ENCODE data around the gene SPTLC1. TPM values are rescaled to one million over a fixed set of nuclear protein-coding genes. Genes with fewer than 3 reads are reported as not detected.

Gene SPTLC1
- total RNA-seq, 4 donors from 2014 or later, result 53.6 to 94.6 (median 68.1) TPM

- TF ChIP-seq CTCF (IDR thresholded peaks at IDR 0.05) (no peak), POLR2A (IDR thresholded peaks at IDR 0.05) (no peak)
- peaks cover 0 to 32% (median 0%) of the 10 kb centered on the region in 3 donors for H3K36me3 ChIP-seq
- no peak overlapping the region for H3K27ac ChIP-seq
- no peak overlapping the region for H3K4me3 ChIP-seq
- DNase-seq, result no peak
- no peaks in the 10 kb centered on the region for H3K4me1 ChIP-seq
- no peaks in the 10 kb centered on the region for H3K9me3 ChIP-seq
- H3K27me3 ChIP-seq, result no peaks in the 10 kb centered on the region
Measured at GRCh38 chr9:92077888-92078287, 37.3 kb downstream of the SPTLC1 start.

- Histone ChIP-seq H3K4me1 (no peaks in the 10 kb centered on the region), H3K36me3 (peaks cover 0 to 36% (median 0%) of the 10 kb centered on the region in 3 donors), H3K27me3 (no peaks in the 10 kb centered on the region), H3K27ac (no peak overlapping the region), H3K9me3 (no peaks in the 10 kb centered on the region), H3K4me3 (no peak overlapping the region)
- no peak for DNase-seq
- TF ChIP-seq POLR2A (IDR thresholded peaks at IDR 0.05), result no peak
- TF ChIP-seq CTCF (IDR thresholded peaks at IDR 0.05), result no peak
Measured at GRCh38 chr9:92071634-92072033, 43.6 kb downstream of the SPTLC1 start.

GRCh38 chr9:92066168-92066567 lies 49.0 kb downstream of the SPTLC1 start:
- H3K27me3 ChIP-seq, result no peaks in the 10 kb centered on the region
- peaks cover 0 to 4% (median 0%) of the 10 kb centered on the region in 4 donors for H3K9me3 ChIP-seq
- DNase-seq, result no peak
- peaks cover 0 to 61% (median 0%) of the 10 kb centered on the region in 3 donors for H3K36me3 ChIP-seq
- H3K27ac ChIP-seq, result no peak overlapping the region
- no peak for TF ChIP-seq POLR2A (IDR thresholded peaks at IDR 0.05)
- TF ChIP-seq CTCF (IDR thresholded peaks at IDR 0.05), result no peak
- no peaks in the 10 kb centered on the region for H3K4me1 ChIP-seq
- no peak overlapping the region for H3K4me3 ChIP-seq

- peaks cover 0 to 55% (median 0%) of the 10 kb centered on the region in 3 donors for H3K36me3 ChIP-seq
- H3K9me3 ChIP-seq, result peaks cover 0 to 4% (median 0%) of the 10 kb centered on the region in 4 donors
- H3K27me3 ChIP-seq, result no peaks in the 10 kb centered on the region
- H3K4me3 ChIP-seq, result no peak overlapping the region
- H3K27ac ChIP-seq, result no peak overlapping the region
- no peak for DNase-seq
- H3K4me1 ChIP-seq, result no peaks in the 10 kb centered on the region
- TF ChIP-seq POLR2A (IDR thresholded peaks at IDR 0.05) (no peak), CTCF (IDR thresholded peaks at IDR 0.05) (no peak)
Measured at GRCh38 chr9:92064711-92065110, 50.5 kb downstream of the SPTLC1 start.

GRCh38 chr9:92061184-92061583 lies 54.0 kb downstream of the SPTLC1 start:
- DNase-seq, result no peak
- H3K36me3 ChIP-seq, result peaks cover 0 to 35% (median 0%) of the 10 kb centered on the region in 3 donors

More at GRCh38 chr9:92061184-92061583, 54.0 kb downstream of the SPTLC1 start:
- H3K4me3 ChIP-seq, result no peak overlapping the region
- no peaks in the 10 kb centered on the region for H3K4me1 ChIP-seq
- peaks cover 0 to 4% (median 0%) of the 10 kb centered on the region in 4 donors for H3K9me3 ChIP-seq
- no peaks in the 10 kb centered on the region for H3K27me3 ChIP-seq
- TF ChIP-seq POLR2A (IDR thresholded peaks at IDR 0.05) (no peak), CTCF (IDR thresholded peaks at IDR 0.05) (no peak)
- H3K27ac ChIP-seq, result no peak overlapping the region

Measured in Peyer's patch (tissue), 4 donors.